Cerebellar nuclear complex (tissue), 1 donor: ENCODE measurements around the gene NKX1-2.

Experiments used
- DNase-seq, 2 experiments: peaks; one replicate each; lab custom pipeline; 2025; lab: John Stamatoyannopoulos, UW

NKX1-2 gene

GRCh38 chr10:124474514-124475070 lies 24.8 kb upstream of the NKX1-2 start:
- DNase-seq = no peak

DNA sequence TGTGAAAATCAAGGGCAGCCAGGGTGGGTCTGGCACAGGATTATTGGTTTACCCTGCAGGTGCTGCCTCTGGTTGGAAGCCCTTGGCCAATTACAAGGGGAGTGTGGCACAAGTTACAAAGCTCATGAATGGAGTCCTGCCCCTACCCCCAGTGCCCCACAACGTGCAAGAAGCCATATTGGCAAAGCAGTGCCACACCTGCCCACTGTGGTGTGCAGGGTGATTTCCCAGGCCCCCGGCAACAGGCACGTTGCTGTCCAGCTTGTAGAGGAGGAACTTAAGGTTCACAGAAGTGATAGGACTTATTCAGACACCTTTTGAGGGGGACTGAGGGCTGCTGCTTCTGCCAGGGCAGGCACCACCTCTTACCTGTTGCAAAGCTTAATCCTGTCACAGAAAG lies 23.2 kb upstream of the NKX1-2 start:
- no peak for DNase-seq

- DNase-seq = no peak
Measured at GRCh38 chr10:124472071-124472470, 22.2 kb upstream of the NKX1-2 start.

DNA sequence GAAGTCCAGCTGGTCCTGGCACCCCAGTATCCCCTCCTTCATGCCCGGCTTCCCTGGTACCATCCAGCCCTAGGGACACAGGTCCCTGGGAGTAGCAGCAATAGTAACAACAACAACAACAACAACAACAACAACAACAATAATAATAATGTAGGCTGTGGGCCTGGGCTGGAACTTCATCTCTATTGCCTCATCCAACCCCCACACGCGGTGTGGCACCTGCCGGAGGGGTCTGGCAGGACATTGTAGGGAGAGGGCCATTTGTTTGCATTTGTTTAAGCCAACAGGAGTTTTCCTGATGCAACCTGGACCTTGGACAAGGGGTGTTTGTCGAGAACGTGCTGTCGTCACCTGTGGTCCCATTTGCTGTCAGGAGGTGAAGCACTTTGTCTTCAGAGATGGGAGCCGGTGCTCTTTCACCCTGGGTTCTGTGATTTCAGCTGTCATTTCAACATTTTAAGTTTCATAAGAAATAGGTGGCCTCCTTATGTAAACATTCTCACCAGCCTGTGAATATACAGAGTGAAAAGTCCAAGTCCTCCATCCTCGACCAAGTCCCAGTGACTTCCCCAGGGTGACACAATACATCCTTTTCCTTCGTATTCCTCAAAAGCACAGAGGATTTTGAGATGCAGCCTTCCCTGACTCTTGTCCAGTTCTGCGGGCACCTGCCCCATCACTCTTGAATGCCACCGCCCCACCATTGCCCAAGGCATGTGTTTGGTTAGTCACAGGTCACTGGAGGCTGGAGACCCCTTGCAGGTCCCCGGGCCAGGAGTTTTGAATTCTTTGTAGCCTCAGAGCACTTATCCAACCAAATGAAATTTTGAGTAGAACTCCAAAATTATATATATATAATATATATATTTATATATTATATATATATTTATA lies 21.0 kb upstream of the NKX1-2 start:
- DNase-seq = no peak

GRCh38 chr10:124469956-124470484 lies 20.2 kb upstream of the NKX1-2 start:
- DNase-seq = no peak

GRCh38 chr10:124468624-124469023 lies 18.8 kb upstream of the NKX1-2 start:
- no peak for DNase-seq

- no peak for DNase-seq
Measured at GRCh38 chr10:124467165-124467564, 17.3 kb upstream of the NKX1-2 start.

DNA sequence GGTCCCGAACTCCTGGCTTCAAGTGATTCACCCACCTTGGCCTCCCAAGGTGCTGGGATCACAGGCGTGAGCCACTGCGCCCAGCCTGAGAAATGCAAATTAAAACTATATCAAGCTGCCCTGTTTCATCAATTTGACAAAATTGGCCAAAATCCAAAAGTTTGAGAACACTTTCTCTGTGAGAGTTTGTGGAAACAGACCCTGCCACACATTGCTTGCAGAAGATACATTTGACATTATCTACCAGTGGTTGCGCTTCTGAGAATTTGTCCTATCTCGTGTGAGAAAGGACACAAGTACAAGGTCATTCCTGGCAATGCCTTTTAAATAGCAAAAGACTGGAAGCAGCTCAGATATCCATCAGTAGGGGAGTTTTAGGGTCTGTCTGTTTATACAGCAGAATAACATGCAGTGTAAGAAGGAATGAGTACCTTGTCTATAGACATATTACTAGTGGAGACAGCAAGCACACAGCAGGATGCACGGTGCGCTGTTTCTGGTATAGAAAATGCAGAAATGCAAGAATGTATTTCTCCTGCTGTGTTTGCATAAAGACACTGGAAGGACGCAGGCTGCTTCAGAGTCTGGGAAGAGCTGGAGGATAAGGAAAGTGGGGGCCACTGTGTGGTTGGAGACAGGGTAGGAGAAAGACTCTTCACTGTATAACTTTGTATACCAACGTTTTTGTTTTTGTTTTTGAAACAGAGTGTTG lies 16.1 kb upstream of the NKX1-2 start:
- DNase-seq = no peak

GRCh38 chr10:124465003-124465776 lies 15.4 kb upstream of the NKX1-2 start:
- DNase-seq = no peak

DNA sequence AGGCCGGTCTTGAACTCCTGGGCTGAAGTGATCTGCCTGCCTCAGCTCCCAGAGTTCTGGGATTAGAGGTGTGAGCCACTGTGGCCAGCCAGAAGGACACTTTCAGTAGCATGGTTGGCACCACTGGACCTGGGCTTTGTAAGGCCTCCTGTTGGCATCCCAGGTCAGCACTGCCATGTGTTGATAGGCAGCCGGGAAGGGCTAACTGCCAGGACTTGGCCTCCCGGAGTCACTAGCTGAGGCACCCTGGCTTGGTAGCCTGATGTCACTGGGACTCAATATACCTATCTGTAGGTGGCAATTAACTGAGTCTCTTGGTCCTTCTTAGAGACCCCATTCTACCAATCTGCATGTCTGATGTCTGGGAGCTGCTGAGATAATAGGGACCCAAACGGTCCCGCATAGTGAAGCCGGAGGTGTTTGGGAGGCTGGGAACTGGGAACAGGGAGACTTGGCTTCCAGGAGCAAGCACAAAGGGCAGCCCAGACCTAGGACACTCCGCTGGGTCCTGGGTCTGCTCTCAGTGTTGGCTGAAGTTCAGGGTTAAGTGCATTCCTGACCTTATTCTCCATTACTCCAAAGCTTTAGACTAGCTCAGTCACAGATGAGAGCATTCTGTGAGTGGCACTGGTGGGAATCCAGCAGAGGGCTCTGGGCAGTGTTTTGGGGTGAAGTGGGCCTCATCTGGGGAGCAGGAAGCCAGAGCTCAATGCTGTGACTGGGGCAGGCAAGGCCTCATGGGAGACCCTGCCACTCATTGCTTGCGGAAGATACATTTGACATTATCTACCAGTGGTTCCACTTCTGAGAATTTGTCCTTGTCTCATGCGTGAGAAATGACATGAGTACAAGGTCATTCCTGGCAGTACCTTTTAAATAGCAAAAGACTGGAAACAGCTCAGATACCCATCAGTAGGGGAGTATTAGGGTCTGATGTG lies 14.5 kb upstream of the NKX1-2 start:
- no peak for DNase-seq

GRCh38 chr10:124462348-124462695 lies 12.5 kb upstream of the NKX1-2 start:
- DNase-seq = no peak

DNA sequence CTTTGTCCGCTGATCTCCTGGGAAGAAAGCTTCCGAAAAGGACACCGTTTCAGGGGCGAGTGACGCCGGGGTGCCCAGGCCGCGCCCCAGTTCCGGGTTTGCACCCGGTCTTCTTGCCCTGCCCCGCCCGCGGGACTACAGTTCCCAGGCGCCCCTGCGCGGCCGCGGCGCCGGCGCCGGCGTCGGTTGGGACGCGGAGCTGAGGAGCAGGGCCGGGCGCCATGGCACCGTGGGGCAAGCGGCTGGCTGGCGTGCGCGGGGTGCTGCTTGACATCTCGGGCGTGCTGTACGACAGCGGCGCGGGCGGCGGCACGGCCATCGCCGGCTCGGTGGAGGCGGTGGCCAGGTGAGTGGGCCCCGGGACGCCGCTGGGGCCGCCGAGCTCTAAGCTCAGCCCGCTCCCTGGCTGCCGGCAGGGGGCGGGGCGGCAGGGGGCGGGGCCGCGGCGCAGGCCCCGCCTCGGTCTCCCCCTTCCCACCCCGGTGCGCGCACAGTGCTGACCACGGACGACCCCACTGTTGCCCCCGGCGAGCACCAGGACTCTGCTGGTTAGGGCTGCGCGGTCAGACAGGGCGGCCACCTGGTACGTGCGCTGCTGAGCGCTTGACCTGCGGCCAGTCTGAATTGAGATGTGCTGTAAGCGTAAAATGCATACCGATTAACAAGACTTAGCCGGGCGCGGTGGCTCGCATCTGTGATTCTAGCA lies 12.0 kb upstream of the NKX1-2 start, which contains the start of gene LHPP:
Gene LHPP, plus strand, starts transcription at position 182 of the 706 bp plus-strand sequence. Its CDS starts 40 bp downstream, at position 222.
- DNase-seq = peak in 1 of 2 experiments; percentile 67

DNA sequence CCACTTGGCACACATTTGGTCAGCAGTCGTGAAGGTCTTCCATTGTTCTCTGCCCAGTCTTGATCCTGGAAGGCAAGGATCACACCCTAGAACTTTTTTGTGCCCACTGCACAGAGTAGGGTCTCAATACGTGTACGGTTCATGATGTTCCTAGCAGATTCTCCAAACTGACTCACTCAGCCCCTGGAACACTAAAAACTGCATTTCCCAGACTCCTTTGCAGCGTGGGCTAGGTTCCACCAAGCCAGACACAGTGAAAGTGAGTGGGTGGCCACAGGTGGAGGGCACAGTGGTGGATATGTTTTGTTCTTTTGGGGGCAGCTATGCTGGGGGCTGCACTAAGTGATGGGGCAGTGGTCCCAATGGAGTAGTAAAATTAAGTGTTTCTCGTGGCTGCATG lies 10.3 kb upstream of the NKX1-2 start:
- no peak for DNase-seq

DNA sequence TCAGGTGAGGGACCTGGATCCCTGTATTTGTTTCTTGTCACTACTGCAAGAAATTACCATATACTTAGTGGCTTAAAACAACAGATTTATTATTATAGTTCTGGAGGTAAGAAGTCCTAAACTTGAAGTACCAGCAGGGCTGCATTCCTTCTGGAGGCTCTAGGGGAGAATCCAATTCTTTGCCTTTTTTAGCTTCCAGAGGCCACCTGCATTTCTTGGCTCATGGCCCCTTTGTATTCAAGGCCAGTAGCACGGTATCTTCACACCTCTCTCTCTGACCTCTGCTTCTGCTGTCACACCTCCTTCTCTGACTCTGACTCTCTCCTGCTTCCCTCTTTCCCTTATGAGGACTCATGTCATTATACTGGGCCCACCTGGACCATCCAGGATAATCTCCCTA lies 9.6 kb upstream of the NKX1-2 start:
- no peak for DNase-seq

GRCh38 chr10:124458889-124459288 lies 9.1 kb upstream of the NKX1-2 start:
- DNase-seq = no peak

DNA sequence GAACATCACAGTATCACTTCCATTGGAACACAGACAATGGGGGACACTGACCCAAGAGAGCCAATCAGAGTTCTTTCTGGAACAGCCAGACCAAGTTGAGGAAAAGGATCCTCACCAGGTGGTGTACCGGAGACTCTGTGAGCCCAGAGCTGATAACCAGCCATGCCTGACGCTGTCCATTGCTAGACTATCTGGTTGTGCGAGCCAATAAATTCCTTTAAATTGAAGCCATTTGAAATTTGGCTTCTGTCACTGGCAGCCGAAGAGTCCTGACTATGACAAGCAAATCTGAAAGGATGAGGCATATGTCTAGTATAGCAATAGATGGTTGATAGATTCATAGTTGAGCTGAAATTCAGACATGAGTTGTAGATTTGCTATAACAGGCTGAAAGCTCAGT lies 8.6 kb upstream of the NKX1-2 start:
- no peak for DNase-seq

DNA sequence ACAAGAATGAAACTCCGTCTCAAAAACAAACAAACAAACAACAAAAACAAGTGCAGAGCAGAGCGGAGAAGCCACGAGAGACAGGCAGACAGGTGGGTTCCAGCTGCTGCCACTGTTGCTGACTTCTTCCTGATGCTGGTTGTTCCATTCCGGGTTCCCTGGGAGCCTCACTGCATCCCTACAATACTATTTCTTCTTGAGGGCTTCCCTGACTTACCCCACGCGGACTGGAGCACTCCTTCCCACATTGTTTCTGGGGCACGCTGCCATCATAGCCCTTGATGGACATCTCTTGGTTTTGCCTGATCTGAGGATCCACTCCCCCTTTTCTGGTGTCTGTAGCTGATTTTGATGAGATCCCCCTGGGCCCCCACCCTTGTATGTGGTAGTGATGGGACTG lies 5.6 kb upstream of the NKX1-2 start:
- DNase-seq = no peak

GRCh38 chr10:124453960-124454610 lies 4.2 kb upstream of the NKX1-2 start:
- DNase-seq = no peak

GRCh38 chr10:124451276-124451675 lies 1.4 kb upstream of the NKX1-2 start:
- DNase-seq = no peak

GRCh38 chr10:124450783-124451057 lies 885 bp upstream of the NKX1-2 start:
- DNase-seq = no peak
